ENCODE results near the gene PRRC2B. TPM values are rescaled to one million over a fixed set of nuclear protein-coding genes. Genes with fewer than 3 reads are reported as not detected.

The PRRC2B gene
- total and polyA plus RNA-seq, 4 donors: 10.3 to 44.3 (median 27.0) TPM

DNA sequence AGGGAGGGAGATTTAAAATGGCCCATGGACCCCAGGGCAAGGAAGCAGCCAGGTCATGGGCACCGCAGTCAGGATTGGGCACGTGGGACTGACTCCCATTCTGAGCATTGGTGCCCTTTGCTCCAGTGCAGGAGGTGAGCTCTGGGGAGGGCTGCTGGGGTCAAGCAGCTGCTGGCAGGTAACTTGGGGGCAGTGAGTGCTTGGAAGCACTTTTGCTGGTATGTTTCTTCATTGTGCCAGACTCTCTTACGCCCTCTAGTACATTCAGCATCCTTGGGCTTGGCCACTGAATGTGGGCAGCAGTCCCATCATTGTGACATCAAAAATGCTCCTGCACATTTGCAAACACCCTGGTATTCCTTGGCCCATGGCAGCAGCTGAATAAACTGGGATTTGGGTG, 32.7 kb downstream of the PRRC2B start:
- Histone ChIP-seq H3K9ac (ENCODE audit: low read depth in 1 of 2, low read length in 2 of 2) (no peak overlapping the region), H3K27ac (ENCODE audit: low read depth in 1 of 2, low read length in 2 of 2) (no peak overlapping the region), H3K36me3 (ENCODE audit: control insufficient read depth in 4 of 4, insufficient read depth in 3 of 4, low read depth in 1 of 4, low read length in 3 of 4) (peaks cover 0 to 3% (median 1%) of the 10 kb centered on the region in 4 donors), H3K9me3 (ENCODE audit: control insufficient read depth in 4 of 4, low read length in 3 of 4) (no peaks in the 10 kb centered on the region), H3K27me3 (ENCODE audit: control insufficient read depth in 4 of 4, insufficient read depth in 4 of 4, low read length in 3 of 4) (no peaks in the 10 kb centered on the region), H3K4me3 (ENCODE audit: low read depth in 1 of 3, low read length in 3 of 3) (no peak overlapping the region), H3K4me1 (ENCODE audit: control insufficient read depth in 4 of 4, insufficient read depth in 4 of 4, low read length in 3 of 4) (peaks cover 11 to 40% (median 27%) of the 10 kb centered on the region in 4 donors)
- no peak for TF ChIP-seq NR2F2 (IDR thresholded peaks at IDR 0.05)
- no peak for TF ChIP-seq YY1 (IDR thresholded peaks at IDR 0.05)
- TF ChIP-seq HNF4A (conservative IDR thresholded peaks at IDR 0.05): peak; percentile 77 to 81
- no peak for TF ChIP-seq HNF4G (IDR thresholded peaks at IDR 0.05)
- TF ChIP-seq EGR1 (IDR thresholded peaks at IDR 0.05; ENCODE audit: low read depth in 2 of 2): no peak
- no peak for TF ChIP-seq FOXA2 (IDR thresholded peaks at IDR 0.05)
- TF ChIP-seq TAF1 (conservative IDR thresholded peaks at IDR 0.05): no peak
- no peak for TF ChIP-seq JUND (IDR thresholded peaks at IDR 0.05)
- TF ChIP-seq, protein P1, sequence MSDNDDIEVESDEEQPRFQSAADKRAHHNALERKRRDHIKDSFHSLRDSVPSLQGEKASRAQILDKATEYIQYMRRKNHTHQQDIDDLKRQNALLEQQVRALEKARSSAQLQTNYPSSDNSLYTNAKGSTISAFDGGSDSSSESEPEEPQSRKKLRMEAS (IDR thresholded peaks at IDR 0.05): no peak
- TF ChIP-seq, protein P2, sequence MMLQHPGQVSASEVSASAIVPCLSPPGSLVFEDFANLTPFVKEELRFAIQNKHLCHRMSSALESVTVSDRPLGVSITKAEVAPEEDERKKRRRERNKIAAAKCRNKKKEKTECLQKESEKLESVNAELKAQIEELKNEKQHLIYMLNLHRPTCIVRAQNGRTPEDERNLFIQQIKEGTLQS (IDR thresholded peaks at IDR 0.05): no peak
- peak; percentile 80 to 82 for TF ChIP-seq RXRA (IDR thresholded peaks at IDR 0.05)
- peak; percentile 36 for TF ChIP-seq SP1 (IDR thresholded peaks at IDR 0.05)
- peak in 1 of 2 donors; percentile 25 for TF ChIP-seq RAD21 (IDR thresholded peaks at IDR 0.05)
- no peak for TF ChIP-seq FOXA1 (IDR thresholded peaks at IDR 0.05)
- TF ChIP-seq, protein P3, sequence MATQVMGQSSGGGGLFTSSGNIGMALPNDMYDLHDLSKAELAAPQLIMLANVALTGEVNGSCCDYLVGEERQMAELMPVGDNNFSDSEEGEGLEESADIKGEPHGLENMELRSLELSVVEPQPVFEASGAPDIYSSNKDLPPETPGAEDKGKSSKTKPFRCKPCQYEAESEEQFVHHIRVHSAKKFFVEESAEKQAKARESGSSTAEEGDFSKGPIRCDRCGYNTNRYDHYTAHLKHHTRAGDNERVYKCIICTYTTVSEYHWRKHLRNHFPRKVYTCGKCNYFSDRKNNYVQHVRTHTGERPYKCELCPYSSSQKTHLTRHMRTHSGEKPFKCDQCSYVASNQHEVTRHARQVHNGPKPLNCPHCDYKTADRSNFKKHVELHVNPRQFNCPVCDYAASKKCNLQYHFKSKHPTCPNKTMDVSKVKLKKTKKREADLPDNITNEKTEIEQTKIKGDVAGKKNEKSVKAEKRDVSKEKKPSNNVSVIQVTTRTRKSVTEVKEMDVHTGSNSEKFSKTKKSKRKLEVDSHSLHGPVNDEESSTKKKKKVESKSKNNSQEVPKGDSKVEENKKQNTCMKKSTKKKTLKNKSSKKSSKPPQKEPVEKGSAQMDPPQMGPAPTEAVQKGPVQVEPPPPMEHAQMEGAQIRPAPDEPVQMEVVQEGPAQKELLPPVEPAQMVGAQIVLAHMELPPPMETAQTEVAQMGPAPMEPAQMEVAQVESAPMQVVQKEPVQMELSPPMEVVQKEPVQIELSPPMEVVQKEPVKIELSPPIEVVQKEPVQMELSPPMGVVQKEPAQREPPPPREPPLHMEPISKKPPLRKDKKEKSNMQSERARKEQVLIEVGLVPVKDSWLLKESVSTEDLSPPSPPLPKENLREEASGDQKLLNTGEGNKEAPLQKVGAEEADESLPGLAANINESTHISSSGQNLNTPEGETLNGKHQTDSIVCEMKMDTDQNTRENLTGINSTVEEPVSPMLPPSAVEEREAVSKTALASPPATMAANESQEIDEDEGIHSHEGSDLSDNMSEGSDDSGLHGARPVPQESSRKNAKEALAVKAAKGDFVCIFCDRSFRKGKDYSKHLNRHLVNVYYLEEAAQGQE (IDR thresholded peaks at IDR 0.05): no peak
- no peak for TF ChIP-seq GABPA (IDR thresholded peaks at IDR 0.05 in 1 of 2, conservative IDR thresholded peaks at IDR 0.05 in 1 of 2)
- 45% methylated on average over 3 of the region's 3 CpGs for whole genome bisulfite sequencing
- DNase-seq (ENCODE audit: low spot score): no peak

DNA sequence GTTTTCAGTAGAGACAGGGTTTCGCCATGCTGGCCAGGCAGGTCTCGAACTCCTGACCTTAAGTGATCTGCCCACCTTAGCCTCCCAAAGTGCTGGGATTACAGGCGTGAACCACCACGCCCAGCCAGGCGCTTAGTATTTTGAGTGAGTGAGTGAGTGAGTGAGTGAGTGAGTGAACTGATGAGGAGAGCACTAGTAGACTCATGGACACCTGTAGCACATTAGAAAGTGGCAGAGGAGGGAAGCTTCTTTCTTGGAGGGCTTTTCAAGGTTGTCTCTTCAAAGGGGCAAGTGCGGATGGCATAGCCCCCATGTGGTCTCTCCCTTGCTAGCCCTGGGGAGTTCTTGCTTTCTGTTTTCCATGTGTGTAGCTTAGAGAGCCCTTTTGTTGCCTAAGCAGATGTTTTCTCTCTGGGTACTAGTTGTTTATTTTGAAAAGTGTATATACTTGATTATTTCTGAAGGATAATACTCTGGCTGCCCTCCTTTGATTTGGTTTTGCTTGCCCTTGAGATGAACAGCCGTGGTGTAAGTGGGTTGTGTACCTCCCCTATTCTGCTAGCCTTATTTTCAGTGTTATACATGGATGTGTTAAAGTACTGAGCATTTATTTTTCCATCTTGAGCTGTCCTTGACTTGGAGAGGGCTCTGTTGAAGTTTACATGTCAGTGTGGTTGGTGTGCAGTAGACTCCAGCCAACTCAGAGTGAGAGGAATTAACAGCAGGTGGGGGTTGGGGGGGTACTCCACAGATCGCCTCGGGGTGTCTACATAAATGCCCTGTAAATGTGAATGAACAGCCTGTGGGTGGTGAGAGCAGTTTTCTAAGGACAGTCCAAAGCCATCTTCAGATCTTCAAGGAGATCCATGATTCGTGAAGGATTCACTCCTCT, 35.5 kb downstream of the PRRC2B start:
- DNase-seq (ENCODE audit: low spot score): no peak
- WGBS: 91% methylated on average over 10 of the region's 10 CpGs
- Histone ChIP-seq H3K4me3 (ENCODE audit: low read depth in 1 of 3, low read length in 3 of 3) (no peak overlapping the region), H3K27me3 (ENCODE audit: control insufficient read depth in 4 of 4, insufficient read depth in 4 of 4, low read length in 3 of 4) (no peaks in the 10 kb centered on the region), H3K36me3 (ENCODE audit: control insufficient read depth in 4 of 4, insufficient read depth in 3 of 4, low read depth in 1 of 4, low read length in 3 of 4) (peaks cover 3 to 27% (median 20%) of the 10 kb centered on the region in 4 donors), H3K4me1 (ENCODE audit: control insufficient read depth in 4 of 4, insufficient read depth in 4 of 4, low read length in 3 of 4) (peaks cover 0 to 14% (median 5%) of the 10 kb centered on the region in 4 donors), H3K9ac (ENCODE audit: low read depth in 1 of 2, low read length in 2 of 2) (no peak overlapping the region), H3K27ac (ENCODE audit: low read depth in 1 of 2, low read length in 2 of 2) (no peak overlapping the region), H3K9me3 (ENCODE audit: control insufficient read depth in 4 of 4, low read length in 3 of 4) (no peaks in the 10 kb centered on the region)
- TF ChIP-seq FOXA1 (IDR thresholded peaks at IDR 0.05): no peak

All from liver (tissue), 9 donors.